HepG2 (cell line): Measurements from ENCODE around the gene CA11. TPM values are rescaled to one million over a fixed set of nuclear protein-coding genes. Genes with fewer than 3 reads are reported as not detected.

Source experiments
- IKZF1 ChIP-seq: fragments of 450-650 bp; IDR thresholded peaks from 2 replicates; pipeline ENCODE4 v1.7.1; 2016
- MAFF ChIP-seq: IDR thresholded peaks from 2 replicates; pipeline ENCODE4 v1.6.1; 2011; ENCODE audit warnings: low read depth, low read length, improper control_type of control experiment
- MTA1 ChIP-seq: sonication (generic); formaldehyde crosslinking; IDR thresholded peaks from 2 replicates; pipeline ENCODE4 v1.4.0; 2020; ENCODE audit warnings: missing genetic modification reagents, mild to moderate bottlenecking, borderline replicate concordance
- NFRKB ChIP-seq: fragments of 450-650 bp; IDR thresholded peaks from 2 replicates; pipeline ENCODE4 v1.6.1; 2017
- PHF21A ChIP-seq: sonication (generic); formaldehyde crosslinking; IDR thresholded peaks from 2 replicates; pipeline ENCODE4 v1.5.0; 2020; ENCODE audit warnings: mild to moderate bottlenecking, missing genetic modification reagents
- PLRG1 ChIP-seq: fragments of 450-650 bp; conservative IDR thresholded peaks from 2 replicates; pipeline ENCODE4 v1.6.1; 2016
- PRPF4 ChIP-seq: fragments of 200-400 bp; formaldehyde crosslinking; IDR thresholded peaks from 2 replicates; pipeline ENCODE4 v1.6.1; 2016; ENCODE audit warnings: low read length, low read depth; ENCODE audit not compliant: poor library complexity, severe bottlenecking
- PTBP1 ChIP-seq: fragments of 200-400 bp; formaldehyde crosslinking; IDR thresholded peaks from 2 replicates; pipeline ENCODE4 v1.6.1; 2018; ENCODE audit warnings: low read length, low read depth; ENCODE audit not compliant: poor library complexity, severe bottlenecking
- SP4 ChIP-seq: sonication (generic); formaldehyde crosslinking; IDR thresholded peaks from 2 replicates; pipeline ENCODE4 v1.8.1; 2023; ENCODE audit warnings: mild to moderate bottlenecking, missing genetic modification reagents
- STAT5B ChIP-seq: sonication (generic); formaldehyde crosslinking; IDR thresholded peaks from 2 replicates; pipeline ENCODE4 v1.4.0; 2020; ENCODE audit warnings: missing genetic modification reagents
- TERF1 ChIP-seq: sonication (generic); formaldehyde crosslinking; IDR thresholded peaks from 2 replicates; pipeline ENCODE4 v1.8.0; 2022; ENCODE audit warnings: mild to moderate bottlenecking, missing genetic modification reagents, moderate library complexity
- TFE3 ChIP-seq: IDR thresholded peaks from 2 replicates; pipeline ENCODE4 v1.6.1; 2016
- ZBED4 ChIP-seq: sonication (generic); formaldehyde crosslinking; IDR thresholded peaks from 2 replicates; pipeline ENCODE4 v1.4.0; 2020; ENCODE audit warnings: missing genetic modification reagents, borderline replicate concordance
- ZBTB21 ChIP-seq: sonication (generic); formaldehyde crosslinking; IDR thresholded peaks from 2 replicates; pipeline ENCODE4 v1.4.0; 2020; ENCODE audit warnings: missing genetic modification reagents
- ZFYVE20 ChIP-seq: sonication (generic); formaldehyde crosslinking; IDR thresholded peaks from 2 replicates; pipeline ENCODE4 v1.8.0; 2023; ENCODE audit warnings: low read depth, mild to moderate bottlenecking, moderate library complexity, missing genetic modification reagents, borderline replicate concordance
- ZMYM4 ChIP-seq: sonication (generic); formaldehyde crosslinking; IDR thresholded peaks from 2 replicates; pipeline ENCODE4 v1.8.1; 2023; ENCODE audit warnings: mild to moderate bottlenecking, missing genetic modification reagents
- ZNF18 ChIP-seq: sonication (generic); formaldehyde crosslinking; IDR thresholded peaks from 2 replicates; pipeline ENCODE4 v1.8.0; 2022; ENCODE audit warnings: mild to moderate bottlenecking, missing genetic modification reagents; ENCODE audit not compliant: insufficient replicate concordance
- ZNF34 ChIP-seq: sonication (generic); formaldehyde crosslinking; IDR thresholded peaks from 2 replicates; pipeline ENCODE4 v1.4.0; 2020; ENCODE audit warnings: mild to moderate bottlenecking, missing genetic modification reagents, borderline replicate concordance
- ZNF362 ChIP-seq: sonication (generic); formaldehyde crosslinking; IDR thresholded peaks from 2 replicates; pipeline ENCODE4 v1.4.0; 2020; ENCODE audit warnings: missing genetic modification reagents, mild to moderate bottlenecking, borderline replicate concordance
- ZNF550 ChIP-seq: sonication (generic); formaldehyde crosslinking; IDR thresholded peaks from 2 replicates; pipeline ENCODE4 v1.4.0; 2020; ENCODE audit warnings: mild to moderate bottlenecking, missing genetic modification reagents, borderline replicate concordance
- ZNF891 ChIP-seq: sonication (generic); formaldehyde crosslinking; IDR thresholded peaks from 2 replicates; pipeline ENCODE4 v1.5.0; 2020; ENCODE audit warnings: mild to moderate bottlenecking, missing genetic modification reagents
- polyA plus RNA-seq, 8 experiments: library from polyadenylated mRNA; depleted of rRNA in 3 of 8; stranded (reverse) in 7 of 8; unstranded in 1 of 8; fragments of >200 nt; fragmentation: Illumina TruSeq in 4 of 8; extraction: Trizol in 4 of 8; gene quantifications; 2 replicates each; pipeline versions ENCODE4 v1.2.1 to v1.2.3, GENCODE V29; 2011 to 2016; ENCODE audit warnings: low read depth in 4 of 8, missing spikeins in 1 of 8, mixed read lengths in 1 of 8; ENCODE audit not compliant: insufficient read depth in 1 of 8
- total RNA-seq, 5 experiments: library from RNA; depleted of rRNA; stranded (reverse); fragments of >200 nt; fragmentation: Illumina TruSeq; extraction: Trizol; gene quantifications; 2 replicates each; pipeline ENCODE4 v1.2.3, GENCODE V29; 2016; ENCODE audit warnings: low read depth in 1 of 5

The CA11 gene
- total and polyA plus RNA-seq, 2 of the 13 experiments (the other 11 are each of a cell fraction or from before 2014, with no cell fraction given) = 0.41 to 0.58 TPM

- TF ChIP-seq ZNF362 (CRISPR knock-in tag) = peak; percentile 86; the same call in 1 of the 2 replicates
- TF ChIP-seq MTA1 = peak; percentile 35; the same call in 1 of the 2 replicates
- TF ChIP-seq STAT5B = no peak
- 0 out of 2 replicates have a peak, but pooled peaks have one; percentile 37 for TF ChIP-seq ZNF34
- no peak for TF ChIP-seq ZNF891 (CRISPR knock-in tag)
- peak; percentile 63; the same call in 1 of the 2 replicates for TF ChIP-seq TFE3 (CRISPR knock-in tag)
- no peak for TF ChIP-seq ZNF550
- no peak for TF ChIP-seq MAFF
- peak; percentile 93 for TF ChIP-seq SP4 (CRISPR knock-in tag)
- TF ChIP-seq ZFYVE20 (CRISPR knock-in tag) = 0 out of 2 replicates have a peak, but pooled peaks have one; percentile 28
- peak; percentile 49; the same call in 1 of the 2 replicates for TF ChIP-seq ZMYM4 (CRISPR knock-in tag)
- TF ChIP-seq PRPF4 = no peak
- peak; percentile 77; the same call in 1 of the 2 replicates for TF ChIP-seq PHF21A
- no peak for TF ChIP-seq NFRKB
- no peak for TF ChIP-seq ZBTB21 (CRISPR knock-in tag)
- TF ChIP-seq IKZF1 = no peak
- 0 out of 2 replicates have a peak, but pooled peaks have one; percentile 54 for TF ChIP-seq ZBED4
- TF ChIP-seq ZNF18 = peak; percentile 43
- 0 out of 2 replicates have a peak, but pooled peaks have one; percentile 65 for TF ChIP-seq TERF1 (CRISPR knock-in tag)
- TF ChIP-seq PLRG1 = no peak
- no peak for TF ChIP-seq PTBP1
Observed at GRCh38 chr19:48637449-48637947, 8.5 kb downstream of the CA11 start (continued).
